NCI-H2227 (cell line): ENCODE data around the gene RHOB.
"Not testable (repeated sequence)": the region's sequence is repeated elsewhere in the genome, so short reads cannot be mapped to it uniquely, and the experiment has no call there.

ENCODE experiments used
- DNase-seq: peaks from one replicate; lab custom pipeline; 2025; ENCODE audit not compliant: unreplicated experiment; lab: John Stamatoyannopoulos, UW

The RHOB gene

DNA sequence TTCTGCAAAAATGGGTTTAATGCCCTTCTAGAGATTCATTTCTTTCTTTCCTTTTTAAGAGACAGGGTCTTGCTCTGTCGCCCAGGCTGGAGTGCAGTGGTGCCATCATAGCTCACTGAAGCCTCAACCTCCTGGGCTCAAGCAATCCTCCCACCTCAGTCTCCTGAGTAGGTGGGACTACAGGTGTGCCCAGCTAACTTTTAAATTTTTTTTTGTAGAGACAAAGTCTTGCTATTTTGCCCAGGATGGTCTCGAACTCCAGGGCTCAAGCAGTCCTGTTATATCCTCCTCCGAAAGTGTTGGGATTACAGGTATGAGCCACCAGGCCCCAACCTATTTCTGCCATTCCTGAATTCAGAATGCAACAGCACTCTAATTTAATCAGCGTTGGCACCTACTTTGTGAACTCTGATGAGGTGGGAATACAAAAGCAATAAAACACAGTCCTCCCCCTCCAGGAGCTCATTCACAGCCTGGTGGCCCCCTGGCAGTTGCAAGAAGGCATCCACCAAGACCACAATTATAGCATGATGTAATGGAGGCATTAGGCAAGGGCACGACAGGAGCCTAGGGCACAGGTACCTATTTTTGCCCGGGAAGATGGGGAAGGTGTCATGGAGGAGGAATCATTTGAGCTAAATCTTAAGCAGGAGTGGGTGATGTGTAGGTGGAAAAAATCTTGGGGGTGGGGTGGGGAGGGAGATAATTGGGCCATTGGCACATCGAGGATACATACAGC lies 5.1 kb downstream of the RHOB start:
- no peak for DNase-seq

GRCh38 chr2:20452551-20452950 lies 5.7 kb downstream of the RHOB start:
- no peak for DNase-seq

GRCh38 chr2:20453087-20453486 lies 6.2 kb downstream of the RHOB start:
- DNase-seq: no peak

- no peak for DNase-seq
Measured at GRCh38 chr2:20454036-20454981, 7.4 kb downstream of the RHOB start.

DNA sequence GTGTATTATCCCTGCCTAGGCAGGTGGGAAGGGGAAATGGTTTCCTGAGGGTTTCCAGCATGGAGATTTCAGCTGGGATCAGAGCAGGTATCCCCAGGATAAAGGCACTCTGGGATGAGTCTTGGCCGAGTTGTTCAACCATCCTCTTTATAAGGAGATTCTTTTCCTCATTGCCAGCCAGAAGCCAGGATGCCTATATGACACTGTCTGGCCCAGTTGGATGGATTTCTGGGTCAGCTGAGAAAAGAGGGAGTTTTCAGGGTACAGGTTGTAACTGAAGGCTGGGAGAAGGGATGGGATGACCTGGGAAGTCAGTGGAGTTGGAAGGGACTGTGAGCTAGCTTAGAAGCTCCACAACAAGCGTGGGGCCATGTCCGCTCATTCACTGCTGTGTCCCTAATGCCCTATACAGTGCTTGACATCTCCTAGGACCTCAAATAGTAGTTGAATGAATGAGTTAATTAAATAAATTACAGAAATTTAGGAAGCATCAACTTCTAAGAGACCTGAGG lies 8.3 kb downstream of the RHOB start:
- DNase-seq: no peak

GRCh38 chr2:20456116-20456571 lies 9.3 kb downstream of the RHOB start:
- DNase-seq: no peak

DNA sequence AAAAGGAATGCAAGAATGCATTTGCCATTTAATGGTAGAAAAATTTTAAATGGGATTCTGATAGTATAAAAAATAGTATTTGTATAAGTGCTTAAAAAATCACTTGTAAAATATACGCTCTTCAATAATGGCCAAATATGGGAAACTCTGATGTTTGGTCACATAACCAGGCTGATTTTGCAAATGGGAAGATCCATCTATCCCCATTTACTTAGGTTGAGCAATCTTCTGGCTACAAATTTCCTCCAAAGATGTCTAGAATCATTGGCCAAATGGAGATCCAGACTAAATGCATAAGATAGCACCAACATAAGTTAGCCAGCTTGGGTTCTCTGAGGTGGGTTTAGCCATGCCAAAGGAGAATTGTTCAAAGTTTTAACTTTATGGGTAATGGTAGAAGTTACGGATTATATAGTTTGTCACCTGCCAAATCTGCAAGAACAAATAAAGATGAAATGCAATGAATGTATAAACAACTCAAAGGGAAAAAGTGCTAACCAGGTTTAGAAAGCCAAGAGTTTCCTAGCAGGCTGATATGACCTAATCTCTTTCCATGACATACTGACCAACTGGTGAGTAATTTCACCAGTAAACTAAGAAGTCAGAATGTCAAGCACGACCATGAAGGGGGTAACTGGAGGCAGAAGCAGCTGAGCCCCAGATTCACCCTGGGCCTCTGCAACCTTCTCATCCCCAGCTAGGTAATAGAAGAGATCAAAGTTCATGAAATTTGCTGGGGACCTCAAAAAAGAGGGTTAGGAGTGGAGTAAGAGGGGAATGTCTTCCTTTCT lies 10.0 kb downstream of the RHOB start:
- DNase-seq: no peak

GRCh38 chr2:20457661-20458630 lies 11.1 kb downstream of the RHOB start:
- no peak for DNase-seq

DNA sequence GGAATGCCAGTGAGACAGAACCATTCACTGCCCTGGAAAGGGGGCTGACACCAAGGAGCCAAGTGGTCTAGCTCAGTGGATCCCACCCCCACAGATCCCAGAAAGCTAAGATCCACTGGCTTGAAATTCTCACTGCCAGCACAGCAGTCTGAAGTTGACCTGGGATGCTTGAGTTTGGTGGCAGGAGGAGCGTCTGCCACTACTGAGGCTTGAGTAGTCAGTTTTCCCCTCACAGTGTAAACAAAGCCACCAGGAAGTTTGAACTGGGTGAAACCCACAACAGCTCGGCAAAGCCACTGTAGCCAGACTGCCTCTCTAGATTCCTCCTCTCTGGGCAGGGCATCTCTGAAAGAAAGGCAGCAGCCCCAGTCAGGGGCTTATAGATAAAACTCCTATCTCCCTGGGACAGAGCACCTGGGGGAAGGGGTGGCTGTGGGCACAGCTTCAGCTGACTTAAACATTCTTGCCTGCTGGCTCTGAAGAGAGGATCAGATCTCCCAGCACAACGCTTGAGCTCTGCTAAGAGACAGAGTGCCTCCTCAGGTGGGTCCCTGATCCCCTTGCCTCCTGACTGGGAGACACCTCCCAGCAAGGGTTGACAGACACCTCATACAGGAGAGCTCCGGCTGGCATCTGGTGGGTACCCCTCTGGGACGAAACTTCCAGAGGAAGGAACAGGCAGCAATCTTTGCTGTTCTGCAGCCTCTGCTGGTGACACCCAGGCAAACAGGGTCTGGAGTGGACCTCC lies 12.0 kb downstream of the RHOB start:
- not testable (repeated sequence) for DNase-seq

- no peak for DNase-seq
Measured at GRCh38 chr2:20465716-20466394, 19.0 kb downstream of the RHOB start.

- no peak for DNase-seq
Measured at GRCh38 chr2:20467789-20468548, 21.1 kb downstream of the RHOB start.

DNA sequence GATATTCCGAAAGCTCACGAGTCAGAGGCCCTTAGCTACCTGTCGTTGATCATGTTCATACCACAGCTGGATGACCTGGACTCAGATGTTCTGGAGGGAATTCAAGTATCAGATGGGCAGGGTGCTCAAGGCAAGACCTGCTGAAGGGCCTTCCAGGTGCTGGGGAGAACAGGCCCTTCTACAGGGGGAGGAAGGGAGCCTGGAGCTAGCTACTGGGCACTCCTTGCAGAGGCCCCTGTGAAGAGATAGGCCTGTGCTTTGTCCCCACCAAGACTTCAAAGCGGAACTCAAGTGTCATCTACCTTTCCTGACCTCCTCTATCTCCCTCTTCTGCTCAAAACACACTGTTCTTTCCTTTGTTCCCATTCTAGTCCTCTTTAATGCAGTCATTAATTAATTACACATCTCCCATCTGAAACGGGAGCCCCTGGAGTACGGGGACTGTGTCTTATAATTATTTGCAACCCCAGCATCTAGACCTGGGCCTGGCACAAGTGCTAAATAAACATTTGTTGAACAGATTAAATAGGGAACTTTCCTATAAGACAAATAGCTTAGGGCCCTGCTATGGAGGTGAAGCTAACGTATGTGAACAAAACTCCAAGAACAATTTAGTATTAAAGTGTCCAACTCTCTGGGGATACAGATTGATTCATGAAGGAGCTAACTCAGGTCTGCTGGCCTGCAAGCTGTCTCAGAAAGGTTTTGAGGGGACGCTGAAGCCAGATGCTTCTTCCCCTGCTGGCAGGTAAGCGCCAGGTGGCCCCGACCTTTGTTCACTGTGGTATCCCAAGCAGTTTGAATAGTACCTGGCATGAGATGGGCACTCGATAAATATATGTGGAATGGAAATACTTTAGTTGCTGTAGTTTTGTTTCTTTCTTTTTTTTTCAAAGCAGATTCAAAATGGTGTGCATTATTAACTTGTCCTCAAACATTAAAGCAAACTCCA lies 22.0 kb downstream of the RHOB start:
- no peak for DNase-seq

- DNase-seq: no peak
Measured at GRCh38 chr2:20469595-20469994, 22.7 kb downstream of the RHOB start.

DNA sequence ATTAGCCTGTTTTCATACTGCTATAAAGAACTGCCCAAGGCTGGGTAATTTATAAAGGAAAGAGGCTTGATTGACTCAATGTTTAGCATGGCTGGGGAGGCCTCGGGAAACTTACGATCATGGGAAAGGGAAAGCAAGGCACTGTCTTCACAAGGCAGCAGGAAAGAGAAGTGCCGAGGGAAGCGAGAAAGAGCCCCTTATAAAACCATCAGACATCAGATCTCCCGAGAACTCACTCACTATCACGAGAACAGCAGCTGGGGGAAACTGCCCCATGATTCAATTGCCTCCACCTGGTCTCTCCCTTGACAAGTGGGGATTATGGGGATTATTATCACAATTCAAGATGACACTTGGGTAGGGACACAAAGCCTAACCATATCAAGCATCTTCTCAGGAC lies 23.3 kb downstream of the RHOB start:
- no peak for DNase-seq

GRCh38 chr2:20471148-20471547 lies 24.3 kb downstream of the RHOB start:
- no peak for DNase-seq

DNA sequence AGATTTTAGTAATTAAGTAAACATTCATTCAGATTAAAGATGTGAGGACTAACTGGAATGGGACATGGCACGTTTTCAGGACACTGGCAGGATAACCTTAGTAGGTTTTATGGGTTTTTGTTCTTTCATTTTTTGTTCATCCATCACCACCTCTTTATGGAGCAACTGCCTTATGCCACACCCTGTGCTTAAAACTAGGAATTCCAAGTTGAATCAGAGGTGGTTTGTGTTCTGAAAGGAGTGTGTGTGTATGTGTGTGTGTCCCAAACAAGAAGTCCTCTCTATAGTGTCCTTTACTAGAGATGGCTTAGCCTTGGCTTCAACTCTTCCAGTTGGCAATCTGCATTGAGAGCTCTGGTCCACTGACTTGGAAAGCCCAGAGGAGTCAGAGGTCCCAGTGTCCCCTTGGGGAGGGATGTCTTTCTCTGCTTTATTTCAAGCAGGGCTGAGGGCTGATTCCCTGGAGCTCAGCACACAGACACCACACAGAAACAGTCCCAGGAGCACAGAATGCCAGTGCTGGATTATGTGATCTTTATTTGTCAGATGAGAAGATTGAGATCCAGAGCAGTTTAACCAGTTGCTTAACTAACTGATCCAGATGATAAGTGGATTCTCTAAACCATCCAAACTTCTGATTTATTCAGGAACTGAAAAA lies 25.2 kb downstream of the RHOB start:
- no peak for DNase-seq
